Subcutaneous adipose tissue (tissue), 4 donors: Measurements from ENCODE around the gene EFCAB6. TPM values are rescaled to one million over a fixed set of nuclear protein-coding genes. Genes with fewer than 3 reads are reported as not detected.

Source experiments
- CTCF ChIP-seq: fragments of 450-650 bp; IDR thresholded peaks from one replicate; pipeline ENCODE4 v1.5.1; 2016; ENCODE audit warnings: low read depth, mild to moderate bottlenecking, control low read depth, antibody characterized with exemption, moderate library complexity
- total RNA-seq, 4 donors: library from RNA; depleted of rRNA; stranded (reverse); fragments of >200 nt; gene quantifications; one replicate each; pipeline ENCODE4 v1.1.0, GENCODE V29; 2016

EFCAB6 gene
- total RNA-seq, 4 donors from 2014 or later: 2.1 to 4.0 (median 2.4) TPM

- TF ChIP-seq CTCF: no peak
These were observed 89.7 kb downstream of the EFCAB6 start for GRCh38 chr22:43722444-43722843.

GRCh38 chr22:43720716-43721115, 91.4 kb downstream of the EFCAB6 start:
- no peak for TF ChIP-seq CTCF

- TF ChIP-seq CTCF: no peak
These were observed 98.0 kb downstream of the EFCAB6 start for GRCh38 chr22:43714104-43714503.

DNA sequence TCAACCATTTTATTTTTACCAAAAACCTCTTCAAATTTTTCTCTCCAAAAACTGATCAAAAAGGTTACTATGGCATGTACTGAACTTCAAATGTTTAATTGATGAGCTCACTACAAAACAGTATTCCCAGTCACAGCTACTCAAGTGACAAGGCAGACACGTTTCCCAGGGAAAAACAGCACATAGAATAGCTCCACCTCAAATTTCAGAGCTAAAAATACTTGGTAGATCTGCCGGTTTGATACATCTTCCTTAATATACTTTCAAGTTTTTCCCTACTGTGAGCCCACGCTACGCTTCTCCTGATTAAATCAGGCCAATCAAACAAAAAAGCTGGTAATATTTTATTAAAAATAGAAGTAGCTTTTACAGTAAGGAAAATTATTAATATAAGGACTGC, 100.4 kb downstream of the EFCAB6 start:
- TF ChIP-seq CTCF: no peak

GRCh38 chr22:43707648-43708047, 104.5 kb downstream of the EFCAB6 start:
- no peak for TF ChIP-seq CTCF

DNA sequence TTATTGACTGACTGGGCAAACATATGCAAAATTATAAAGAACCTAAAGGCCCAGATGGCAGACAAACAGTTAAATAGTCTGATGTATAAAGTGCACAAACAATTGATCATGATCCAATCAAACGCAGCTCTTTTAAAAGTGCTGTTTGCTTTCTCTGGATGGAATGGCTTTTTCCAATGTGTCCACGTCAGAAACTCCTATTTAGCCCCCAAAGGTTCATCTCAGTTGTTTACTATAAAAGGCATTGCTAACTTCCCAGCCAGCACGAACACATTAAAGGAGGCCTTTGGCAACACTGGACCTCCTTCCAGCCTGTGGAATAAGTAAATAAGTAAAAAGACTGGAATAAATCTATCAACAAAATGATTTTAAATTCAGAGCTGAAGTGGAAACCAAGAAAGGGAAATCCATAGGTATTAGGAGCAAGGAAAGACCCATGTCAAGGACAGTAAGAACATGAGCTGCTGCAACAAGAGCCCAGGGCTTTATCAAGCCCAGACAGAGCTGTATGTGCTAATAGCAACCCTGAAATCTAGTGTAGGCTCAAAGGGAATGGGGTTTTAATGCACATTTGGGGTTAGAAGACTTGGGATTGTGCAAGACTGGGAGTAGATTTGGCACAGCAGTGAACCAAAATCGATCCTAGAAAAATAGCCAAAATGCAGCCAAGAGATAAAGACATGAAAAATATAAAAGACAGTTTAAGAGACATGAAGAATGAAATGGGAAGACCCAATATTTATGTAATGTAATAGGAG, 105.4 kb downstream of the EFCAB6 start:
- TF ChIP-seq CTCF: no peak

DNA sequence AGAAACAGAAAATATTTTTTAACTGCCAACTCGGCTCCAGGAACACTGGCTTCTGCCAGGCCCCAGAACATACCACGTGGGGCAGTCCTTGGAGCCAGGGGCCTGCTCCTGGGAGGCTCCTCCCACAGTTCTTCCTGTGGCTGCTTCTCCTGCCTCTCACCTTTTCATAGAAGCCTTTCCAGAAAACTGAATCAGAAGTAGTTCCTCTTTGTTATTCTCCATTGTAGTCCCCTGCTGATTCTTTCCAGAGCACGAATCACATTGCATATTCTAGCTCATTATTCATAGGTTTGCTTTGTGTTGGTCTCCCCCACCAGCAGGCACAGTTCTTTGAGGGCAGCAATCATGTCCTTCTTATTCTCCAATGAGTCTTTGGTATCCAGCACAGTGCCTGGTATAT, 106.0 kb downstream of the EFCAB6 start:
- TF ChIP-seq CTCF: no peak
